Activated CD4-positive, alpha-beta T cell treated with anti-CD3 and anti-CD28 coated beads for 48 hours (primary cell): Measurements from ENCODE around the gene HMGB2.

Experiments
- DNase-seq: peaks from one replicate; pipeline ENCODE4 v3.0.0-alpha.2; 2020

HMGB2 gene

DNA sequence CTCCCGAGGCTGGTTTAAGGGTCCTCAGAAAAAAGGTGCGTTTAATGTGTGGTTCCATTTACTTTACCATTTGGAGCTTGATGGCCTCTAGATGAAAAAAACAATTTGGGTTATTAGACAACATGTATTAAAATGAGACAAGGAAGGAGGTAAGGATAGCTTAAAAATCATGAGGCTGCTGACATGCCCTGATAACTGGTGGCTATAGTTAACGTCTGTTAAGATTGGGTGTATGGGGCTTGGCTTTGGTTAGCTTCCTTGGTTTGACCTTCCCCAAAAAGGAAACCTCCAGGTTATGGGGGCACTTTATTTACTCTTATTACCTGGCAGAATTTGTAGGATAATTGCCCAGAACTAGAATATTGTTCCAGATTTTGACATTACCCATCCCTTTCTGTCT lies 51.5 kb downstream of the HMGB2 start:
- no peak for DNase-seq

GRCh38 chr4:173282256-173282562 lies 51.9 kb downstream of the HMGB2 start:
- DNase-seq: no peak

DNA sequence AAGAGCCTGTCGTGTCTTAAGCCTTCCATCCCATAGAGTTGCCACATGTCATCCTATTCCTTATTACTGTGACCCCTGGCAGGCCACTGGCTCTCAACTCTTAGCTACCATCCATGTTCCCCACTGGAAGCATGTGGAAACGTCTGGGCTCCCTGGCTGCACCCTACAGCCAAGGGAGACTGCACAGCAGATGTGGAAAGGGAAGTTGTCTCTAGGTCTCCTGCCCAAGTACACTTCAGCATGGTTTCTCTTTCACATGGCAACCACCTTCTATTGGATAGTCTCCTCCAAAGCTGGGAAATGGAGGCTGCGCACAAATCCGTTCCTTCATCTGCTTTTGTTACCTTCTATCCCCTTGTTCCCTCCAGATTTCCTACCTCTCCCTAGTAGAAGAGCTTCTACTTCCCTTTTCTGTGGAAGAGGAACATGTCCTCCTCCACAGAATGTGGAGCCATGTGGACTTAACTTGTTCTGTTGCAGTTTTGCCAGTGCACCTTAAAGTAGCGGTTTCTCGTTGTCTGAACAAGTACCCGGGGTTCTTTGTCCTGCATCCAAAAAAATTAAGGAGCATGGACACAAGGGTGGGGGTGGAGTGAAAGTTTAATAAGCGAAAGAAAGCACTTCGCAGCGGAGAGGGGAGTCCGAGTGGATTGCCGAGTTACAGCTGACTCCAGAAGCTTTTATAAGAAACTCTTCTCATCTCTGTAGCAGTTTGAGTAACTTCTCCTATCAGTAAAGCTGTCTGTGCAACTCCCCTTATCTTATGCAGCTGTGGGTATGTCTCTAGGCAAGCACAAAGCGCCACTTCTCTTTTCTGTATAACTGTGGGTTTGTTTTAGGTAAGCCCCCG lies 52.5 kb downstream of the HMGB2 start:
- no peak for DNase-seq
